Mesenchymal stem cell (in vitro differentiated cells and primary cell): ENCODE results near the gene EBLN2.

ENCODE experiments used
- DNase-seq: peaks from one replicate; pipeline ENCODE4 v3.0.0-alpha.2; 2013
- H2AFZ ChIP-seq: one replicate; pipeline ENCODE4 v1.6.1; 2013; ENCODE audit warnings: low read depth, mild to moderate bottlenecking, control low read depth, inconsistent platforms, low read length, moderate library complexity
- H2AK5ac ChIP-seq: 2 replicates; pipeline ENCODE4 v1.6.1; 2013; ENCODE audit warnings: low read length, moderate library complexity, mild to moderate bottlenecking, inconsistent platforms; ENCODE audit not compliant: severe bottlenecking
- H2BK120ac ChIP-seq: one replicate; pipeline ENCODE4 v1.6.1; 2013; ENCODE audit warnings: low read depth, mild to moderate bottlenecking, inconsistent platforms, low read length, moderate library complexity
- H2BK12ac ChIP-seq, 2 experiments: one replicate each; pipeline ENCODE4 v1.6.1; 2013; ENCODE audit warnings: inconsistent platforms in 2 of 2, low read length in 2 of 2, mild to moderate bottlenecking in 2 of 2, moderate library complexity in 2 of 2, control low read depth in 1 of 2
- H2BK15ac ChIP-seq: one replicate; pipeline ENCODE4 v1.6.1; 2013; ENCODE audit warnings: mild to moderate bottlenecking, low read depth, inconsistent platforms; ENCODE audit not compliant: poor library complexity, severe bottlenecking
- H2BK5ac ChIP-seq: 2 replicates; pipeline ENCODE4 v1.6.1; 2013; ENCODE audit warnings: low read depth, mild to moderate bottlenecking, low read length, control low read depth, inconsistent platforms; ENCODE audit not compliant: poor library complexity, severe bottlenecking
- H3K14ac ChIP-seq, 2 experiments: one replicate each; pipeline ENCODE4 v1.6.1; 2013; ENCODE audit warnings: inconsistent platforms in 2 of 2, low read length in 2 of 2, control low read depth in 1 of 2, mild to moderate bottlenecking in 1 of 2, moderate library complexity in 1 of 2
- H3K18ac ChIP-seq, 2 experiments: one replicate each; pipeline ENCODE4 v1.6.1; 2013; ENCODE audit warnings: inconsistent platforms in 2 of 2, low read length in 2 of 2, control low read depth in 1 of 2, low read depth in 1 of 2, mild to moderate bottlenecking in 1 of 2
- H3K23ac ChIP-seq, 2 experiments: one replicate each; pipeline ENCODE4 v1.6.1; 2013; ENCODE audit warnings: inconsistent platforms in 2 of 2, low read length in 2 of 2, mild to moderate bottlenecking in 2 of 2, moderate library complexity in 2 of 2, control low read depth in 1 of 2
- H3K27ac ChIP-seq: 2 replicates; pipeline ENCODE4 v1.5.1; 2013; ENCODE audit warnings: mild to moderate bottlenecking, moderate library complexity, low read length, control low read depth, inconsistent platforms; ENCODE audit not compliant: poor library complexity, severe bottlenecking
- H3K27me3 ChIP-seq, 2 experiments: 2 replicates each; pipeline versions ENCODE4 v1.6.1 to v1.7.0; 2013; ENCODE audit warnings: low read length in 2 of 2, mild to moderate bottlenecking in 2 of 2, moderate library complexity in 2 of 2, control low read depth in 1 of 2, inconsistent platforms in 1 of 2; ENCODE audit not compliant: control insufficient read depth in 1 of 2, insufficient read depth in 1 of 2
- H3K36me3 ChIP-seq, 2 experiments: 2 replicates each; pipeline versions ENCODE4 v1.6.1 to v1.7.0; 2013; ENCODE audit warnings: low read length in 2 of 2, control low read depth in 1 of 2, inconsistent platforms in 1 of 2, low read depth in 1 of 2, mild to moderate bottlenecking in 1 of 2; ENCODE audit not compliant: insufficient read depth in 2 of 2, control insufficient read depth in 1 of 2
- H3K4ac ChIP-seq, 2 experiments: one replicate each; pipeline ENCODE4 v1.6.1; 2013; ENCODE audit warnings: inconsistent platforms in 2 of 2, low read length in 2 of 2, mild to moderate bottlenecking in 2 of 2, moderate library complexity in 2 of 2, control low read depth in 1 of 2, low read depth in 1 of 2
- H3K4me1 ChIP-seq: 2 replicates; pipeline ENCODE4 v1.6.1; 2013; ENCODE audit warnings: low read depth, low read length, control low read depth; ENCODE audit not compliant: control insufficient read depth, insufficient read depth
- H3K4me2 ChIP-seq: 2 replicates; pipeline ENCODE4 v1.6.1; 2013; ENCODE audit warnings: low read length, mild to moderate bottlenecking, inconsistent platforms; ENCODE audit not compliant: poor library complexity, severe bottlenecking
- H3K4me3 ChIP-seq, 2 experiments: 2 replicates each; pipeline versions ENCODE4 v1.5.1 to v1.7.0; 2013; ENCODE audit warnings: low read length in 2 of 2, mild to moderate bottlenecking in 2 of 2, control low read depth in 1 of 2, low read depth in 1 of 2; ENCODE audit not compliant: insufficient read depth in 1 of 2
- H3K79me1 ChIP-seq: replicated peaks from 2 replicates; pipeline ENCODE4 v1.6.1; 2013; ENCODE audit warnings: mild to moderate bottlenecking, control low read depth, low read length, inconsistent platforms; ENCODE audit not compliant: poor library complexity, severe bottlenecking
- H3K9ac ChIP-seq: 2 replicates; pipeline ENCODE4 v1.7.0; 2013; ENCODE audit warnings: mild to moderate bottlenecking, low read length, moderate library complexity
- H3K9me3 ChIP-seq: 2 replicates; pipeline ENCODE4 v1.7.0; 2013; ENCODE audit warnings: mild to moderate bottlenecking, low read length; ENCODE audit not compliant: control insufficient read depth
- H4K8ac ChIP-seq: one replicate; pipeline ENCODE4 v1.6.1; 2013; ENCODE audit warnings: inconsistent platforms, mild to moderate bottlenecking, low read length, moderate library complexity
- H4K91ac ChIP-seq: one replicate; pipeline ENCODE4 v1.6.1; 2013; ENCODE audit warnings: mild to moderate bottlenecking, low read length, inconsistent platforms
- WGBS: methylation state at CpG from one replicate; pipeline ENCODE4 v1.1.7; 2013; ENCODE audit warnings: mixed read lengths; 5-methylcytosine and 5-hydroxymethylcytosine counted together

The EBLN2 gene

DNA sequence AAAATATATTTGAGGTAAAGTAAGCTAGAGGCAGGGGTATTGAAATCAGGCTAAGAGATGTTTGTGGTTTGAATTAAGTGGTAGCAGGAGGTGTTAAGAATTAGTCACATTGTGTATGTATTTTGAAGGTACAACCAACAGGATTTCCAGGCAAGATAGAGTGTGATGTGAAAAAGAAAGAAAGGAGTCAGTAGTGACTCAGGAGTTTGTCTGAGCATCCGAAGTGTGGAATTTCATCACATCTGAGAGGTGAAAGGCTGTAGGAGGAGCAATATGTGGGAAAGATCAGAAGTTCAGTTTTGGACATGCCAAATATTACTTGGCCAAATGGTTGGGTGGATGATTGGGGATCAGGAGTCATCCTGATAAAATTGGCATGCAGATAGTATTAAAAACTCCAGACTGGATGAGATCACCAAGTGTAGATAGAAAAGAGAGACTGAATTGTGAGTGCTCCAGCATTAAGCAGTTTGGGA lies 32.1 kb upstream of the EBLN2 start:
- no peak overlapping the region for H2BK120ac ChIP-seq
- DNase-seq = peak; percentile 88
- no peak overlapping the region for H2BK5ac ChIP-seq
- H2AK5ac ChIP-seq = no peak overlapping the region
- H4K8ac ChIP-seq = no peak overlapping the region
- H3K14ac ChIP-seq = peak overlapping the region in 1 of 2 experiments; percentile 38
- H3K4me1 ChIP-seq = peaks cover 3% of the 10 kb centered on the region
- no peak overlapping the region for H3K4me3 ChIP-seq
- no peaks in the 10 kb centered on the region for H3K27me3 ChIP-seq
- no peak overlapping the region for H3K23ac ChIP-seq
- H3K79me1 ChIP-seq = no peaks in the 10 kb centered on the region
- H3K9me3 ChIP-seq = no peaks in the 10 kb centered on the region
- no peak overlapping the region for H4K91ac ChIP-seq
- WGBS = 11% methylated on average over 1 of the region's 1 CpG
- no peak overlapping the region for H3K4ac ChIP-seq
- no peak overlapping the region for H3K4me2 ChIP-seq
- no peak overlapping the region for H2AFZ ChIP-seq
- peaks cover 6% of the 10 kb centered on the region in 2 experiments for H3K36me3 ChIP-seq
- H3K27ac ChIP-seq = peak overlapping the region; percentile 47
- peak overlapping the region; percentile 52 for H3K9ac ChIP-seq
- H2BK12ac ChIP-seq = no peak overlapping the region
- H3K18ac ChIP-seq = no peak overlapping the region
- H2BK15ac ChIP-seq = no peak overlapping the region

- no peak overlapping the region for H3K4ac ChIP-seq
- WGBS = 96% methylated on average over 1 of the region's 1 CpG
- peaks cover 0 to 6% of the 10 kb centered on the region in 2 experiments for H3K36me3 ChIP-seq
- H4K8ac ChIP-seq = no peak overlapping the region
- no peak overlapping the region for H3K4me3 ChIP-seq
- no peak overlapping the region for H4K91ac ChIP-seq
- H3K23ac ChIP-seq = no peak overlapping the region
- H2BK12ac ChIP-seq = no peak overlapping the region
- DNase-seq = no peak
- peak overlapping the region; percentile 40 for H3K9ac ChIP-seq
- H2BK5ac ChIP-seq = no peak overlapping the region
- H2BK120ac ChIP-seq = no peak overlapping the region
- no peaks in the 10 kb centered on the region for H3K9me3 ChIP-seq
- no peaks in the 10 kb centered on the region for H3K27me3 ChIP-seq
- H3K4me1 ChIP-seq = peaks cover 4% of the 10 kb centered on the region
- no peaks in the 10 kb centered on the region for H3K79me1 ChIP-seq
- no peak overlapping the region for H2AFZ ChIP-seq
- H2AK5ac ChIP-seq = no peak overlapping the region
- no peak overlapping the region for H3K18ac ChIP-seq
- no peak overlapping the region for H3K27ac ChIP-seq
- no peak overlapping the region for H3K14ac ChIP-seq
- no peak overlapping the region for H3K4me2 ChIP-seq
- no peak overlapping the region for H2BK15ac ChIP-seq
Measured at GRCh38 chr3:73030073-73030597, 31.3 kb upstream of the EBLN2 start.

DNA sequence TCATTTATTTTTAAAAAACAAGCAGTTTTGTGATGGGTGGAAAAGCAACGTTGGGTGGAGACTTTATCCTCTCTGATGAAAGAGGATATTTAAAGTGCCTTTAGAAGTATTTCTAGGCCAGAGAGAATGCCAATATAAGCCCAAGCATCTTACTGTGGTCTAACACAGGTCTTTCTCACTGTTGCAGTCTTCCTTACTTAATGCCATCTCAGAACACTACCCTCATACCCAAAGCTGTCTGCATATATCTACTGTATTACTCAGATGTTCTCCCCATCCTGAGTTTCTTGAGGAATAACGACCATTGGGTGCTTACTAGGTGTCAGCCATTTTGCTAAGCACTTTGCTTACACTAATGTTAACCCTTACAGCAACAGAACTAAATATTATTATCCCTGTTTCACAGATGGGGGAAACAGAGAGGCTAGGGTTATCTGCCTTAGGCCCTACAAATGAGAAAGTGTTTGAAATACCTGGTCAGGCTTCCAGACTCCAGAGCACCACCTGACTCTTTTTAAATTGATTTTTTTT lies 29.8 kb upstream of the EBLN2 start:
- H3K9me3 ChIP-seq = no peaks in the 10 kb centered on the region
- H3K4me3 ChIP-seq = no peak overlapping the region
- H2BK5ac ChIP-seq = no peak overlapping the region
- H3K23ac ChIP-seq = no peak overlapping the region
- no peak overlapping the region for H4K91ac ChIP-seq
- H3K9ac ChIP-seq = no peak overlapping the region
- H4K8ac ChIP-seq = no peak overlapping the region
- no peaks in the 10 kb centered on the region for H3K79me1 ChIP-seq
- no peak overlapping the region for H3K4me2 ChIP-seq
- no peak overlapping the region for H3K18ac ChIP-seq
- H2BK15ac ChIP-seq = no peak overlapping the region
- DNase-seq = no peak
- no peak overlapping the region for H2AFZ ChIP-seq
- H3K4me1 ChIP-seq = peaks cover 6% of the 10 kb centered on the region
- no peak overlapping the region for H2AK5ac ChIP-seq
- H3K27me3 ChIP-seq = no peaks in the 10 kb centered on the region
- H3K36me3 ChIP-seq = peaks cover 0 to 6% of the 10 kb centered on the region in 2 experiments
- H3K14ac ChIP-seq = no peak overlapping the region
- peak overlapping the region in 1 of 2 experiments; percentile 26 for H3K4ac ChIP-seq
- no peak overlapping the region for H2BK120ac ChIP-seq
- no peak overlapping the region for H2BK12ac ChIP-seq
- H3K27ac ChIP-seq = no peak overlapping the region
- no CpG with 5 or more reads among the region's 2 CpGs for WGBS

GRCh38 chr3:73036694-73037591 lies 24.5 kb upstream of the EBLN2 start:
- H3K18ac ChIP-seq = no peak overlapping the region
- no peak overlapping the region for H4K8ac ChIP-seq
- H3K79me1 ChIP-seq = no peaks in the 10 kb centered on the region
- no peak overlapping the region for H4K91ac ChIP-seq
- H2BK120ac ChIP-seq = no peak overlapping the region
- H3K4ac ChIP-seq = no peak overlapping the region
- DNase-seq = peak; percentile 37
- no peak overlapping the region for H3K27ac ChIP-seq
- H3K4me1 ChIP-seq = peaks cover 3% of the 10 kb centered on the region
- H2AFZ ChIP-seq = no peak overlapping the region
- H2BK15ac ChIP-seq = no peak overlapping the region
- no peak overlapping the region for H3K9ac ChIP-seq
- H3K23ac ChIP-seq = no peak overlapping the region
- H3K9me3 ChIP-seq = no peaks in the 10 kb centered on the region
- no peaks in the 10 kb centered on the region for H3K27me3 ChIP-seq
- H2BK12ac ChIP-seq = no peak overlapping the region
- H2BK5ac ChIP-seq = no peak overlapping the region
- H3K36me3 ChIP-seq = no peaks in the 10 kb centered on the region
- H2AK5ac ChIP-seq = no peak overlapping the region
- H3K4me3 ChIP-seq = no peak overlapping the region
- no CpG with 5 or more reads among the region's 3 CpGs for WGBS
- H3K4me2 ChIP-seq = no peak overlapping the region
- no peak overlapping the region for H3K14ac ChIP-seq
